Endothelial cell of umbilical vein (primary cell): ENCODE data around the gene BRD2. TPM values are rescaled to one million over a fixed set of nuclear protein-coding genes. Genes with fewer than 3 reads are reported as not detected.

Source experiments
- BruUV-seq: library from RNA; stranded (reverse); fragments of 400-500 nt; replicated peaks from 2 replicates; lab custom pipeline; 2021; lab: Mats Ljungman, UMichigan
- CTCF ChIA-PET: fragments of 300-600, 350-600 bp; sonication (Branson Sonifier 250); formaldehyde crosslinking; loops from one replicate; lab custom pipeline; 2021; ENCODE audit warnings: antibody characterized with exemption, inconsistent platforms; lab: Charles Lee
- POLR2A ChIA-PET: fragments of 300-600, 350-600 bp; sonication (Branson Sonifier 250); formaldehyde crosslinking; loops from one replicate; lab custom pipeline; 2021; ENCODE audit warnings: antibody characterized with exemption, inconsistent platforms; lab: Charles Lee
- DNase-seq: peaks from one replicate; pipeline ENCODE4 v3.0.0-alpha.2; 2011; ENCODE audit warnings: low read depth, low spot score
- FAIRE-seq: peaks from 2 replicates; lab custom pipeline; 2011; peaks lifted over from hg19 to GRCh38; lab: Jason Lieb, UNC
- H2AFZ ChIP-seq: 2 replicates; pipeline ENCODE4 v1.6.0; 2012; ENCODE audit warnings: low read depth, low read length, control low read depth, inconsistent platforms
- H3K27ac ChIP-seq: 2 replicates; pipeline ENCODE4 v1.5.1; 2011; ENCODE audit warnings: low read depth, mild to moderate bottlenecking, control low read depth, low read length, moderate library complexity; ENCODE audit not compliant: insufficient read depth
- H3K27me3 ChIP-seq, 2 experiments: 2 replicates each; pipeline versions ENCODE4 v1.6.0 to v1.6.1; 2011; ENCODE audit warnings: low read length in 2 of 2, mixed read lengths in 1 of 2; ENCODE audit not compliant: control insufficient read depth in 2 of 2, insufficient read depth in 2 of 2
- H3K36me3 ChIP-seq, 2 experiments: 2 replicates in 1 of 2; 3 replicates in 1 of 2; pipeline ENCODE4 v1.5.1; 2011; ENCODE audit warnings: low read length in 2 of 2, mild to moderate bottlenecking in 1 of 2, moderate library complexity in 1 of 2; ENCODE audit not compliant: control insufficient read depth in 2 of 2, insufficient read depth in 2 of 2; ENCODE audit errors: extremely low read depth in 1 of 2
- H3K4me1 ChIP-seq: 3 replicates; pipeline ENCODE4 v1.5.1; 2011; ENCODE audit warnings: mild to moderate bottlenecking, low read length; ENCODE audit not compliant: control insufficient read depth, insufficient read depth; ENCODE audit errors: extremely low read depth
- H3K4me2 ChIP-seq: 2 replicates; pipeline ENCODE4 v1.6.1; 2011; ENCODE audit warnings: low read length, control low read depth, mixed read lengths; ENCODE audit not compliant: insufficient read depth
- H3K4me3 ChIP-seq, 3 experiments: fragments of 200-600 bp in 1 of 3; sonication (generic), shearing (Covaris generic) in 1 of 3; replicated peaks in 1 of 3; 2 replicates each; pipeline ENCODE4 v1.5.1; 2011 to 2016; ENCODE audit warnings: control low read depth in 3 of 3, low read length in 3 of 3, mild to moderate bottlenecking in 2 of 3, inconsistent platforms in 1 of 3, low read depth in 1 of 3, moderate library complexity in 1 of 3; ENCODE audit not compliant: insufficient read depth in 1 of 3
- H3K79me2 ChIP-seq: 2 replicates; pipeline ENCODE4 v1.6.0; 2012; ENCODE audit warnings: low read length, inconsistent platforms; ENCODE audit not compliant: control insufficient read depth, insufficient read depth
- H3K9ac ChIP-seq: replicated peaks from 2 replicates; pipeline ENCODE3; 2011; ENCODE audit warnings: low read length, control low read depth; ENCODE audit not compliant: insufficient read depth; ENCODE audit errors: extremely low read depth
- H3K9me1 ChIP-seq: replicated peaks from 3 replicates; pipeline ENCODE4 v1.6.0; 2011; ENCODE audit warnings: mild to moderate bottlenecking, low read length; ENCODE audit not compliant: control insufficient read depth, insufficient read depth; ENCODE audit errors: extremely low read depth
- H3K9me3 ChIP-seq: replicated peaks from 2 replicates; pipeline ENCODE4 v1.5.1; 2012; ENCODE audit warnings: low read length, inconsistent platforms; ENCODE audit not compliant: control insufficient read depth, insufficient read depth
- H4K20me1 ChIP-seq: replicated peaks from 2 replicates; pipeline ENCODE3; 2011; ENCODE audit warnings: mild to moderate bottlenecking, low read length; ENCODE audit not compliant: control insufficient read depth, insufficient read depth; ENCODE audit errors: extremely low read depth
- CTCF ChIP-seq, 2 donors: IDR thresholded peaks; 1 replicate in 1 of 2; 2 replicates in 1 of 2; pipeline ENCODE4 v1.5.1; 2011; ENCODE audit warnings: low read length in 2 of 2, mild to moderate bottlenecking in 2 of 2, moderate library complexity in 2 of 2, control low read depth in 1 of 2, inconsistent platforms in 1 of 2, low read depth in 1 of 2; ENCODE audit not compliant: insufficient read depth in 1 of 2; ENCODE audit errors: extremely low read depth in 1 of 2
- EZH2 ChIP-seq: IDR thresholded peaks from 2 replicates; pipeline ENCODE4 v1.6.1; 2012; ENCODE audit warnings: borderline replicate concordance, low read depth, mild to moderate bottlenecking, moderate library complexity, low read length, inconsistent platforms; ENCODE audit not compliant: severe bottlenecking
- FOS ChIP-seq: IDR thresholded peaks from 2 replicates; pipeline ENCODE4 v1.6.1; 2011; ENCODE audit warnings: mild to moderate bottlenecking, low read length, moderate library complexity, borderline replicate concordance; ENCODE audit not compliant: insufficient read depth
- GATA2 ChIP-seq: IDR thresholded peaks from 2 replicates; pipeline ENCODE4 v1.7.0; 2011; ENCODE audit warnings: low read depth, mild to moderate bottlenecking, moderate library complexity, mixed read lengths, low read length; ENCODE audit not compliant: insufficient read length, insufficient read depth
- JUN ChIP-seq: IDR thresholded peaks from 2 replicates; pipeline ENCODE4 v1.6.1; 2011; ENCODE audit warnings: borderline replicate concordance, low read depth; ENCODE audit not compliant: insufficient read length, insufficient read depth
- MAX ChIP-seq: IDR thresholded peaks from 2 replicates; pipeline ENCODE4 v1.6.1; 2011; ENCODE audit not compliant: insufficient read depth, insufficient read length
- MYC ChIP-seq: IDR thresholded peaks from one replicate; pipeline ENCODE4 v1.6.1; 2011; ENCODE audit warnings: mild to moderate bottlenecking, low read depth, low read length
- POLR2A ChIP-seq: IDR thresholded peaks from 2 replicates; pipeline ENCODE4 v1.6.1; 2012; ENCODE audit warnings: low read depth, mild to moderate bottlenecking, control low read depth, low read length
- POLR2AphosphoS5 ChIP-seq: IDR thresholded peaks from 2 replicates; pipeline ENCODE4 v1.6.1; 2012; ENCODE audit warnings: low read depth, mild to moderate bottlenecking, control low read depth, low read length, moderate library complexity; ENCODE audit not compliant: insufficient read depth
- dilution Hi-C: fragments of 300-500 bp; cut with MboI; formaldehyde crosslinking; loops from one replicate; pipeline ENCODE4 v1.15.0; 2019; ENCODE audit warnings: low sequenced_read_pairs; ENCODE audit not compliant: extremely low pct_ligation_motif_present
- intact Hi-C: fragments of 100-400 bp; cut with micrococcal nuclease; formaldehyde crosslinking; loops from one replicate; pipeline ENCODE4 v1.10.0; 2022
- polyA plus RNA-seq, 4 experiments: library from polyadenylated mRNA; depleted of rRNA in 3 of 4; stranded (reverse) in 3 of 4; unstranded in 1 of 4; fragments of >200 nt; gene quantifications; 2 replicates each; pipeline versions ENCODE4 v1.2.1 to v1.2.3, GENCODE V29; 2011 to 2012; ENCODE audit warnings: missing spikeins in 1 of 4
- total RNA-seq: library from RNA; stranded (reverse); gene quantifications from 2 replicates; pipeline ENCODE4 v1.2.3, GENCODE V29; 2021

Gene BRD2
- total and polyA plus RNA-seq, 2 donors (not counting 3 experiments of a cell fraction or from before 2014, with no cell fraction given): 131 to 197 TPM

GRCh38 chr6:32945108-32945760 is 23.2 kb upstream of the BRD2 start:
- ChIA-PET POLR2A (no interaction called here), CTCF (interaction anchor here (0.7 to 4.6 kb wide), 4 partner anchors 8 to 59 kb away, joined by 3 to 50 read pairs (median 4); partner anchors contain the start of gene HLA-DMA)
- intact Hi-C loops: no loop called here
- Histone ChIP-seq H3K27me3 (peaks cover 8 to 34% of the 10 kb centered on the region in 2 experiments), H3K4me2 (no peak overlapping the region), H3K4me1 (peaks cover 7% of the 10 kb centered on the region), H3K4me3 (no peak overlapping the region), H3K36me3 (no peaks in the 10 kb centered on the region), H3K9me1 (no peaks in the 10 kb centered on the region), H4K20me1 (no peaks in the 10 kb centered on the region), H3K9me3 (no peaks in the 10 kb centered on the region), H3K27ac (no peak overlapping the region), H2AFZ (no peak overlapping the region), H3K79me2 (no peaks in the 10 kb centered on the region), H3K9ac (no peak overlapping the region)
- dilution Hi-C loops: no loop called here
- TF ChIP-seq MYC (no peak), EZH2 (no peak), POLR2A (no peak), MAX (no peak), GATA2 (no peak), JUN (no peak), POLR2AphosphoS5 (no peak), CTCF (IDR thresholded peaks at IDR 0.05; ENCODE audit: extremely low read depth in 1 of 2, insufficient read depth in 1 of 2, low read depth in 1 of 2, low read length in 2 of 2) (no peak), FOS (no peak)
- DNase-seq (no peak), FAIRE-seq (no peak)
- BruUV-seq: no TSS peak
